SK-N-SH (cell line): Measurements from ENCODE around the gene SLC25A31. TPM values are rescaled to one million over a fixed set of nuclear protein-coding genes. Genes with fewer than 3 reads are reported as not detected.

Experiments used
- CTCF ChIA-PET: fragments of 300-600, 350-600 bp; formaldehyde crosslinking; extraction: SDS; loops from one replicate; lab custom pipeline; 2021; lab: Yijun Ruan, JAX
- POLR2A ChIA-PET: fragments of 350-600 bp; sonication (Branson Sonifier 250); formaldehyde crosslinking; extraction: SDS; loops from one replicate; lab custom pipeline; 2020; ENCODE audit warnings: antibody characterized with exemption, inconsistent platforms; lab: Yijun Ruan, JAX
- DNase-seq: peaks from one replicate; pipeline ENCODE4 v3.0.0; 2012
- H2AFZ ChIP-seq: fragments of 200-600 bp; sonication (generic); 2 replicates; pipeline ENCODE4 v1.8.1; 2016; ENCODE audit warnings: antibody characterized with exemption, mild to moderate bottlenecking, low read depth
- H3F3A ChIP-seq: fragments of 200-600 bp; sonication (generic); replicated peaks from 2 replicates; pipeline ENCODE3; 2016; ENCODE audit warnings: antibody characterized with exemption, mild to moderate bottlenecking; ENCODE audit not compliant: insufficient read depth
- H3K27ac ChIP-seq, 2 experiments: fragments of 200-500 bp in 1 of 2; fragments of 200-600 bp in 1 of 2; sonication (Bioruptor generic) in 1 of 2; sonication (generic), shearing (Covaris generic) in 1 of 2; 2 replicates each; pipeline versions ENCODE4 v1.5.1 to v1.6.1; 2014 to 2016; ENCODE audit warnings: low read depth in 2 of 2, inconsistent platforms in 1 of 2, low read length in 1 of 2, mild to moderate bottlenecking in 1 of 2, mixed read lengths in 1 of 2
- H3K27me3 ChIP-seq: fragments of 200-600 bp; sonication (generic), shearing (Covaris generic); 2 replicates; pipeline ENCODE4 v1.6.1; 2016; ENCODE audit warnings: mixed run types; ENCODE audit not compliant: insufficient read depth
- H3K36me3 ChIP-seq, 2 experiments: fragments of 200-500 bp in 1 of 2; fragments of 200-600 bp in 1 of 2; sonication (Bioruptor generic) in 1 of 2; sonication (generic) in 1 of 2; replicated peaks in 1 of 2; 2 replicates each; pipeline versions ENCODE3 to v1.5.1; 2014 to 2016; ENCODE audit warnings: low read length in 1 of 2, mild to moderate bottlenecking in 1 of 2; ENCODE audit not compliant: insufficient read depth in 2 of 2, control insufficient read depth in 1 of 2
- H3K4me1 ChIP-seq, 2 experiments: fragments of 200-500 bp in 1 of 2; fragments of 200-600 bp in 1 of 2; sonication (Bioruptor generic) in 1 of 2; sonication (generic), shearing (Covaris generic) in 1 of 2; 2 replicates each; pipeline versions ENCODE4 v1.5.1 to v1.6.1; 2014 to 2016; ENCODE audit warnings: low read depth in 1 of 2, low read length in 1 of 2, mixed run types in 1 of 2; ENCODE audit not compliant: insufficient read depth in 2 of 2, control insufficient read depth in 1 of 2
- H3K4me2 ChIP-seq: fragments of 200-600 bp; sonication (generic), shearing (Covaris generic); 2 replicates; pipeline ENCODE4 v1.6.1; 2017; ENCODE audit warnings: mixed run types
- H3K4me3 ChIP-seq, 2 experiments: fragments of 200-500 bp in 1 of 2; fragments of 200-600 bp in 1 of 2; sonication (Bioruptor generic) in 1 of 2; sonication (generic), shearing (Covaris generic) in 1 of 2; 2 replicates each; pipeline versions ENCODE4 v1.5.1 to v1.8.1; 2014 to 2016; ENCODE audit warnings: low read depth in 2 of 2, inconsistent platforms in 1 of 2, low read length in 1 of 2, mild to moderate bottlenecking in 1 of 2, mixed read lengths in 1 of 2, moderate library complexity in 1 of 2
- H3K79me2 ChIP-seq: fragments of 200-600 bp; sonication (generic); 2 replicates; pipeline ENCODE4 v1.8.1; 2017; ENCODE audit warnings: mild to moderate bottlenecking; ENCODE audit not compliant: insufficient read depth
- H3K9ac ChIP-seq: fragments of 200-600 bp; sonication (generic); 2 replicates; pipeline ENCODE4 v1.6.1; 2017; ENCODE audit warnings: mixed run types
- H3K9me2 ChIP-seq: fragments of 200-600 bp; sonication (generic); 2 replicates; pipeline ENCODE4 v1.6.1; 2017; ENCODE audit warnings: mixed run types
- H3K9me3 ChIP-seq: fragments of 200-600 bp; sonication (generic); 2 replicates; pipeline ENCODE4 v1.6.1; 2017; ENCODE audit warnings: mixed run types, mild to moderate bottlenecking, moderate library complexity
- H4K20me1 ChIP-seq: fragments of 200-600 bp; sonication (generic); 2 replicates; pipeline ENCODE4 v1.6.1; 2017; ENCODE audit warnings: mild to moderate bottlenecking, mixed run types; ENCODE audit not compliant: insufficient read depth
- ELF1 ChIP-seq: IDR thresholded peaks from 2 replicates; pipeline ENCODE4 v1.4.0; 2012
- FOXM1 ChIP-seq: IDR thresholded peaks from 2 replicates; pipeline ENCODE4 v1.4.0; 2012; ENCODE audit warnings: low read depth, mild to moderate bottlenecking
- GATA2 ChIP-seq: sonication (generic); formaldehyde crosslinking; IDR thresholded peaks from 2 replicates; pipeline ENCODE4 v1.5.0; 2020; ENCODE audit warnings: mild to moderate bottlenecking, missing genetic modification reagents
- IRF3 ChIP-seq: fragments of 150-350 bp; IDR thresholded peaks from 2 replicates; pipeline ENCODE4 v1.6.1; 2016; ENCODE audit warnings: mild to moderate bottlenecking, low read depth, low read length
- POLR2AphosphoS5 ChIP-seq: IDR thresholded peaks from 2 replicates; pipeline ENCODE4 v1.6.1; 2012; ENCODE audit warnings: low read depth, low read length
- RAD21 ChIP-seq: IDR thresholded peaks from 2 replicates; pipeline ENCODE4 v1.6.1; 2012; ENCODE audit warnings: mild to moderate bottlenecking, low read length
- TCF12 ChIP-seq: IDR thresholded peaks from 2 replicates; pipeline ENCODE4 v1.4.0; 2012
- YY1 ChIP-seq: IDR thresholded peaks from 2 replicates; pipeline ENCODE4 v1.4.0; 2012; ENCODE audit warnings: low read depth, mild to moderate bottlenecking
- WGBS: methylation state at CpG from one replicate; pipeline ENCODE4 v1.1.6; 2017; ENCODE audit warnings: low lambda C conversion rate; 5-methylcytosine and 5-hydroxymethylcytosine counted together
- polyA plus RNA-seq, 3 experiments: library from polyadenylated mRNA; depleted of rRNA; stranded (reverse); fragments of >200 nt; gene quantifications; 2 replicates each; pipeline ENCODE4 v1.2.3, GENCODE V29; 2012
- TF ChIP-seq, protein P1 (sequence below): IDR thresholded peaks from 2 replicates; pipeline ENCODE4 v1.4.0; 2012; ENCODE audit warnings: low read depth, borderline replicate concordance

SLC25A31 gene
- polyA plus RNA-seq, 1 of the 3 experiments (the other 2 are of a cell fraction): not detected

DNA sequence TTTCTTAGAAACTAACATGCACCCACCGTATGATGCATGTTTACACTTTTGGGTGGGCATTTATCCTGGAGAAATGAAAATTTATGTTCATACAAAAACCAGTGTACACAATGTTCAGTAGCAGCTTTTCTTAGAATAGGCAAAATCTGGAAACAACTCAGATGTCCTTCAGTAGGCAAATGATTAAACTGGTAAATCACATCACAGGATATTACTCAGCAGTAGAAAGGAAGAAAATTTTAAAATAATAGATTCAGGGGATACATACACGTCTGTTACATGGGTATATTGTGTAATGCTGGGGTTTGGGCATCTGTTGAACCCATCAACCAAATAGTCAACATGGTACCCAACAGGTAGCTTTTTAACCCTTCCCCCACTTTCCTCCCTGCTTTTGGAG is 26.7 kb downstream of the SLC25A31 start:
- DNase-seq: no peak
- Histone ChIP-seq H3K9me3 (0 out of 2 replicates have a peak, but pooled peaks cover 2% of the 10 kb centered on the region), H3K4me1 (no peaks in the 10 kb centered on the region), H3K79me2 (no peaks in the 10 kb centered on the region), H3K27ac (no peak overlapping the region), H3K27me3 (no peaks in the 10 kb centered on the region), H3K9me2 (no peaks in the 10 kb centered on the region), H3K36me3 (no peaks in the 10 kb centered on the region), H4K20me1 (no peaks in the 10 kb centered on the region), H3F3A (no peaks in the 10 kb centered on the region), H3K4me2 (no peak overlapping the region), H3K9ac (no peak overlapping the region), H2AFZ (no peak overlapping the region), H3K4me3 (no peak overlapping the region)
- CTCF ChIA-PET: no interaction called here
- no peak for TF ChIP-seq YY1
- TF ChIP-seq ELF1: no peak
- TF ChIP-seq, protein P1, sequence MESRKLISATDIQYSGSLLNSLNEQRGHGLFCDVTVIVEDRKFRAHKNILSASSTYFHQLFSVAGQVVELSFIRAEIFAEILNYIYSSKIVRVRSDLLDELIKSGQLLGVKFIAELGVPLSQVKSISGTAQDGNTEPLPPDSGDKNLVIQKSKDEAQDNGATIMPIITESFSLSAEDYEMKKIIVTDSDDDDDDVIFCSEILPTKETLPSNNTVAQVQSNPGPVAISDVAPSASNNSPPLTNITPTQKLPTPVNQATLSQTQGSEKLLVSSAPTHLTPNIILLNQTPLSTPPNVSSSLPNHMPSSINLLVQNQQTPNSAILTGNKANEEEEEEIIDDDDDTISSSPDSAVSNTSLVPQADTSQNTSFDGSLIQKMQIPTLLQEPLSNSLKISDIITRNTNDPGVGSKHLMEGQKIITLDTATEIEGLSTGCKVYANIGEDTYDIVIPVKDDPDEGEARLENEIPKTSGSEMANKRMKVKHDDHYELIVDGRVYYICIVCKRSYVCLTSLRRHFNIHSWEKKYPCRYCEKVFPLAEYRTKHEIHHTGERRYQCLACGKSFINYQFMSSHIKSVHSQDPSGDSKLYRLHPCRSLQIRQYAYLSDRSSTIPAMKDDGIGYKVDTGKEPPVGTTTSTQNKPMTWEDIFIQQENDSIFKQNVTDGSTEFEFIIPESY: no peak
- no peak for TF ChIP-seq POLR2AphosphoS5
- no peak for TF ChIP-seq GATA2
- TF ChIP-seq TCF12: no peak
- POLR2A ChIA-PET: no interaction called here
- WGBS: 46% methylated on average over 2 of the region's 2 CpGs

DNA sequence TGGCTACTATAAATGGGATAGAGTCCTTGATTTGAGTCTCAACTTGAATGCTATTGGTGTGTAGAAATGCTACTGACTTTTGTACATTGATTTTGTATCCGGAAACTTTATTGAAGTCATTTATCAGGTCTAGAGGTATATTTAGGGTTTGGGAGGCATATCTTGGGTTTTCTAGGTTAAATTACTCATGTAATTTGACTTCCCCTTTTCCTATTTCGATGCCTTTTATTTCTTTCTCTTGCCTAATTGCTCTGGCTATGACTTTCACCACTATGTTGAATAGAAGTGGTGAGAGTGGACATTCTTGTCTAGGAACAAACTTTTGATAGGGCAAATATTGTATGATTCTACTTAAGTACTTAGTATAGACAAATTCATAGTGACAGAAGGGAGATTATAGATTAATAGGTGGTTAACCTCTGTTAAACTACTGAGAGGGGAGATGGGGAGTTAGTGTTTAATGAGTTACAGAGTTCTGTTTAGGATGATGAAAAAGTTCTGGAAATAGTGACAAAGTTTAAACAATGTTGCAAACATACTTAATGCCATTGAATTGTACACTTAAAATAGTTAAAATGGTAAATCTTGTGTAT is 29.1 kb downstream of the SLC25A31 start:
- POLR2A ChIA-PET: no interaction called here
- no peak overlapping the region for H3K27ac ChIP-seq

More for the DNA sequence above, 29.1 kb downstream of the SLC25A31 start:
- Histone ChIP-seq H3K36me3 (no peaks in the 10 kb centered on the region), H3K9ac (no peak overlapping the region), H4K20me1 (no peaks in the 10 kb centered on the region), H3K27me3 (no peaks in the 10 kb centered on the region), H3K9me3 (0 out of 2 replicates have a peak, but pooled peaks cover 2% of the 10 kb centered on the region), H3K4me2 (no peak overlapping the region), H2AFZ (no peak overlapping the region), H3K9me2 (no peaks in the 10 kb centered on the region), H3F3A (no peaks in the 10 kb centered on the region), H3K4me3 (no peak overlapping the region), H3K4me1 (no peaks in the 10 kb centered on the region), H3K79me2 (no peaks in the 10 kb centered on the region)
- WGBS: 49% methylated on average over 2 of the region's 2 CpGs
- CTCF ChIA-PET: no interaction called here
- DNase-seq: no peak
- TF ChIP-seq IRF3 (no peak), FOXM1 (no peak), RAD21 (no peak), ELF1 (no peak)
